Fibroblast of lung (primary cell): ENCODE results near the gene ARHGEF39.

ENCODE experiments used
- CTCF ChIP-seq, 2 donors: IDR thresholded peaks in 1 of 2; conservative IDR thresholded peaks in 1 of 2; 1 replicate in 1 of 2; 2 replicates in 1 of 2; pipeline ENCODE4 v1.5.1; 2011 to 2012; ENCODE audit warnings: low read length in 2 of 2, control low read depth in 1 of 2, inconsistent platforms in 1 of 2, low read depth in 1 of 2, mild to moderate bottlenecking in 1 of 2
- EZH2 ChIP-seq: IDR thresholded peaks from 2 replicates; pipeline ENCODE4 v1.5.1; 2012; ENCODE audit warnings: low read length, control low read depth, mild to moderate bottlenecking; ENCODE audit errors: missing control alignments

DNA sequence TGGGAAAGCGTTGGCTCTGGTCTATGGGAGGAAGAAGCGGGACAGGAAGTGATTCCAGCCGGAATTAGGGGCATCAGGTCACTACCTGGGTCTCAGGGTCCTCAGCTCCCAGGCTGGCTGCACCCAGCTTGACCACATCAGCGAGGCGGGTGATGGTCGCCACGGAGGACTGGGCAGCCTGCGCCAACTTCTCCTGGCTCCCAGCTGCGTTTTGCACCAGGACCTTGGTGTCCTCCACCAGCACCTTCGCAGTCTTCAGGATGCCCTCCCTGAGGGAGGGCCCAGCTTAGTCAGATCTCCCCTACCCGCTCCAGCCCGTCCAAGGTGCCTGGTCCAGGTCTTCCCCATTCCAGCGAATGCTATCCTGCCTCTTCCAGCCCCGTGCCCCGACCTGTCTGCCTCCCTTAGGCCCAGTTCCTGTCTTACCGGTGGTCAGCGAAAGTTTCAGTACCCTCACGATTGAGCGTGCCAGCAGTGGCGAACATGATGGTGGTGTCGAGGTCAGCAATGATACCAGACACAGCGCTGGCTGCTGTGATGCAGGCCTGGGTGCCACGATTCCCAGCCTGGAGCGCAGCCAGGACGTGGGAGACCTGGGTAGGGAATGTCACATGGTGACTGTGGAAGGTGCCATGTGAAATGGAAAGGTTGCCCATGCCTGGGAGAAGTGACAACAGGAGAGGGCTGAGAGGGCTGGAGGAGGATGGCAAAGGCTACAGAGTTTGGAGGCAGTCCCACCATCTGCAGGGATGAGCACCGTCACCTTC lies 39.1 kb upstream of the ARHGEF39 start:
- TF ChIP-seq CTCF (conservative IDR thresholded peaks at IDR 0.05 in 1 of 2, IDR thresholded peaks at IDR 0.05 in 1 of 2; ENCODE audit: low read depth in 1 of 2, low read length in 2 of 2) (no peak), EZH2 (no peak)
